Measurements from ENCODE around the gene RSF1.

Gene RSF1

GRCh38 chr11:77705876-77706579 is 114.5 kb downstream of the RSF1 start:
- TF ChIP-seq CTCF (IDR thresholded peaks at IDR 0.05; ENCODE audit: control extremely low read depth, extremely low read depth, low read depth, missing control alignments): no peak
- DNase-seq (ENCODE audit: extremely low spot score): no peak
- ChIA-PET CTCF (interaction anchor here (1.2 to 4.4 kb wide), 4 partner anchors 9 to 27 kb away, joined by 3 to 19 read pairs (median 4); no protein-coding TSS in a partner anchor), POLR2A (no interaction called here)

- TF ChIP-seq CTCF (IDR thresholded peaks at IDR 0.05; ENCODE audit: control extremely low read depth, extremely low read depth, low read depth, missing control alignments): no peak
- no peak for DNase-seq (ENCODE audit: extremely low spot score)
- CTCF ChIA-PET: interaction anchor here (1.2 to 4.4 kb wide), 4 partner anchors 8 to 26 kb away, joined by 3 to 19 read pairs (median 5); no protein-coding TSS in a partner anchor
- POLR2A ChIA-PET: interaction anchor here (0.6 kb wide), 1 partner anchor 10 kb away, joined by 3 read pairs; no protein-coding TSS in a partner anchor
Measured at GRCh38 chr11:77705195-77705875, 115.2 kb downstream of the RSF1 start.

GRCh38 chr11:77704029-77704428 is 116.5 kb downstream of the RSF1 start:
- ChIA-PET CTCF (interaction anchor here (1.6 kb wide), 1 partner anchor 10 kb away, joined by 6 read pairs; no protein-coding TSS in a partner anchor), POLR2A (interaction anchor here (0.7 kb wide), 1 partner anchor 662 kb away, joined by 3 read pairs; no protein-coding TSS in a partner anchor)
- TF ChIP-seq CTCF (IDR thresholded peaks at IDR 0.05; ENCODE audit: control extremely low read depth, extremely low read depth, low read depth, missing control alignments): no peak
- no peak for DNase-seq (ENCODE audit: extremely low spot score)

GRCh38 chr11:77699425-77699824 is 121.1 kb downstream of the RSF1 start:
- POLR2A ChIA-PET: no interaction called here
- CTCF ChIA-PET: no interaction called here
- no peak for DNase-seq (ENCODE audit: extremely low spot score)
- no peak for TF ChIP-seq CTCF (IDR thresholded peaks at IDR 0.05; ENCODE audit: control extremely low read depth, extremely low read depth, low read depth, missing control alignments)

GRCh38 chr11:77698896-77699295 is 121.6 kb downstream of the RSF1 start:
- ChIA-PET POLR2A (no interaction called here), CTCF (interaction anchor here (4.6 kb wide), 1 partner anchor 8 kb away, joined by 19 read pairs; no protein-coding TSS in a partner anchor)
- no peak for TF ChIP-seq CTCF (IDR thresholded peaks at IDR 0.05; ENCODE audit: control extremely low read depth, extremely low read depth, low read depth, missing control alignments)
- DNase-seq (ENCODE audit: extremely low spot score): no peak

GRCh38 chr11:77697865-77698264 is 122.7 kb downstream of the RSF1 start:
- ChIA-PET POLR2A (no interaction called here), CTCF (interaction anchor here (1.8 to 4.6 kb wide), 2 partner anchors 9 to 10 kb away, joined by 4 to 19 read pairs; no protein-coding TSS in a partner anchor)
- TF ChIP-seq CTCF (IDR thresholded peaks at IDR 0.05; ENCODE audit: control extremely low read depth, extremely low read depth, low read depth, missing control alignments): no peak
- no peak for DNase-seq (ENCODE audit: extremely low spot score)

Measured in GM10248 (cell line).